ENCODE results near the gene C1QTNF6.

GRCh38 chr22:37187552-37187890, 526 bp downstream of the C1QTNF6 start:
- TF ChIP-seq EP300 (IDR thresholded peaks at IDR 0.05) (no peak), POLR2A (IDR thresholded peaks at IDR 0.05) (no peak), CTCF (IDR thresholded peaks at IDR 0.05) (no peak)
